GM12891 (cell line): ENCODE data around the gene RELA.

ENCODE experiments used
- PAX5 ChIP-seq: IDR thresholded peaks from 2 replicates; pipeline ENCODE4 v1.6.1; 2011; ENCODE audit warnings: low read length, moderate library complexity, mild to moderate bottlenecking; ENCODE audit not compliant: insufficient read depth, severe bottlenecking
- POLR2A ChIP-seq: IDR thresholded peaks from 2 replicates; pipeline ENCODE4 v1.6.1; 2011; ENCODE audit warnings: low read depth, low read length, control low read depth
- POLR2AphosphoS5 ChIP-seq: IDR thresholded peaks from 2 replicates; pipeline ENCODE4 v1.6.1; 2011; ENCODE audit warnings: low read depth, low read length, control low read depth
- TAF1 ChIP-seq: IDR thresholded peaks from 2 replicates; pipeline ENCODE4 v1.6.1; 2011; ENCODE audit warnings: low read depth, low read length, control low read depth

- no peak for TF ChIP-seq POLR2AphosphoS5
- no peak for TF ChIP-seq POLR2A
- no peak for TF ChIP-seq PAX5
- TF ChIP-seq TAF1 = no peak
Observed at GRCh38 chr11:65627202-65627601, 35.5 kb downstream of the RELA start.
